Fibroblast of lung (primary cell): Measurements from ENCODE around the gene R3HDML.

Experiments used
- CTCF ChIP-seq, 2 donors: IDR thresholded peaks in 1 of 2; conservative IDR thresholded peaks in 1 of 2; 1 replicate in 1 of 2; 2 replicates in 1 of 2; pipeline ENCODE4 v1.5.1; 2011 to 2012; ENCODE audit warnings: low read length in 2 of 2, control low read depth in 1 of 2, inconsistent platforms in 1 of 2, low read depth in 1 of 2, mild to moderate bottlenecking in 1 of 2
- EZH2 ChIP-seq: IDR thresholded peaks from 2 replicates; pipeline ENCODE4 v1.5.1; 2012; ENCODE audit warnings: low read length, control low read depth, mild to moderate bottlenecking; ENCODE audit errors: missing control alignments

GRCh38 chr20:44314870-44315269 lies 22.0 kb upstream of the R3HDML start:
- TF ChIP-seq CTCF (conservative IDR thresholded peaks at IDR 0.05 in 1 of 2, IDR thresholded peaks at IDR 0.05 in 1 of 2; ENCODE audit: low read depth in 1 of 2, low read length in 2 of 2) (no peak), EZH2 (no peak)
